Neural cell (in vitro differentiated cells): ENCODE measurements around the gene MINDY3. TPM values are rescaled to one million over a fixed set of nuclear protein-coding genes. Genes with fewer than 3 reads are reported as not detected.

Experiments
- H2AFZ ChIP-seq: fragments of 200-600, 300-800 bp; sonication (generic), shearing (Covaris generic); 2 replicates; pipeline ENCODE4 v1.6.0; 2014; ENCODE audit warnings: low read depth, mild to moderate bottlenecking, antibody characterized with exemption, low read length, moderate library complexity
- H3F3A ChIP-seq: fragments of 200-600 bp; shearing (Covaris generic); 2 replicates; pipeline ENCODE4 v1.6.1; 2016; ENCODE audit warnings: mild to moderate bottlenecking, moderate library complexity, mixed read lengths, antibody characterized with exemption, low read length; ENCODE audit not compliant: insufficient read depth, poor library complexity, severe bottlenecking
- H3K27ac ChIP-seq: fragments of 200-600, 300-800 bp; sonication (generic), shearing (Covaris generic); 2 replicates; pipeline ENCODE4 v1.5.1; 2014; ENCODE audit warnings: mild to moderate bottlenecking, low read length, moderate library complexity
- H3K27me3 ChIP-seq: fragments of 300-800, 200-600 bp; sonication (generic), shearing (Covaris generic); 2 replicates; pipeline ENCODE4 v1.6.0; 2014; ENCODE audit warnings: mild to moderate bottlenecking, low read depth, low read length, moderate library complexity; ENCODE audit not compliant: insufficient read depth
- H3K36me3 ChIP-seq: fragments of 300-800, 200-600 bp; sonication (generic), shearing (Covaris generic); 2 replicates; pipeline ENCODE4 v1.5.1; 2014; ENCODE audit warnings: mild to moderate bottlenecking, antibody characterized with exemption, low read length, moderate library complexity; ENCODE audit not compliant: insufficient read depth
- H3K4me2 ChIP-seq: fragments of 300-800, 200-600 bp; sonication (generic), shearing (Covaris generic); 2 replicates; pipeline ENCODE4 v1.6.0; 2014; ENCODE audit warnings: mild to moderate bottlenecking, low read length
- H3K4me3 ChIP-seq: fragments of 300-800, 200-600 bp; sonication (generic), shearing (Covaris generic); 2 replicates; pipeline ENCODE4 v1.5.1; 2014; ENCODE audit warnings: mild to moderate bottlenecking, low read length, moderate library complexity
- H3K79me2 ChIP-seq: fragments of 200-600 bp; shearing (Covaris generic); replicated peaks from 2 replicates; pipeline ENCODE4 v1.6.0; 2014; ENCODE audit warnings: mild to moderate bottlenecking, low read length, moderate library complexity; ENCODE audit not compliant: insufficient read depth
- H3K9ac ChIP-seq: fragments of 300-800, 200-600 bp; sonication (generic), shearing (Covaris generic); 2 replicates; pipeline ENCODE4 v1.6.1; 2016; ENCODE audit warnings: mild to moderate bottlenecking, low read length, mixed read lengths
- H3K9me2 ChIP-seq: fragments of 200-600 bp; shearing (Covaris generic); 2 replicates; pipeline ENCODE4 v1.6.1; 2016; ENCODE audit warnings: mild to moderate bottlenecking, low read length, mixed read lengths; ENCODE audit not compliant: insufficient read depth
- H3K9me3 ChIP-seq: fragments of 200-600, 300-800 bp; sonication (generic), shearing (Covaris generic); 2 replicates; pipeline ENCODE4 v1.6.1; 2016; ENCODE audit warnings: mild to moderate bottlenecking, mixed run types, low read length, moderate library complexity, mixed read lengths
- H4K20me1 ChIP-seq: fragments of 200-600 bp; shearing (Covaris generic); 2 replicates; pipeline ENCODE4 v1.6.1; 2016; ENCODE audit warnings: mild to moderate bottlenecking, mixed run types; ENCODE audit not compliant: insufficient read depth
- EP300 ChIP-seq: fragments of 450-650 bp; conservative IDR thresholded peaks from 2 replicates; pipeline ENCODE4 v1.6.1; 2014; ENCODE audit warnings: antibody characterized with exemption, mild to moderate bottlenecking, moderate library complexity; ENCODE audit not compliant: poor library complexity, severe bottlenecking
- EZH2 ChIP-seq: fragments of 200-600, 300-800 bp; shearing (Covaris generic), sonication (generic); IDR thresholded peaks from 2 replicates; pipeline ENCODE4 v1.6.1; 2014; ENCODE audit warnings: antibody characterized with exemption, low read length, borderline replicate concordance, mild to moderate bottlenecking; ENCODE audit not compliant: insufficient read depth, poor library complexity, severe bottlenecking
- MXI1 ChIP-seq: fragments of 450-650 bp; conservative IDR thresholded peaks from 2 replicates; pipeline ENCODE4 v1.6.1; 2014; ENCODE audit warnings: antibody characterized with exemption, mild to moderate bottlenecking; ENCODE audit not compliant: poor library complexity, severe bottlenecking
- POLR2AphosphoS5 ChIP-seq: IDR thresholded peaks from 2 replicates; pipeline ENCODE4 v1.6.1; 2012
- RAD21 ChIP-seq: fragments of 450-650 bp; conservative IDR thresholded peaks from 2 replicates; pipeline ENCODE4 v1.6.1; 2014; ENCODE audit warnings: antibody characterized with exemption, mild to moderate bottlenecking, moderate library complexity
- SMC3 ChIP-seq: fragments of 450-650 bp; conservative IDR thresholded peaks from 2 replicates; pipeline ENCODE4 v1.6.1; 2014; ENCODE audit warnings: antibody characterized with exemption, mild to moderate bottlenecking, moderate library complexity; ENCODE audit not compliant: poor library complexity
- TAF1 ChIP-seq: IDR thresholded peaks from 2 replicates; pipeline ENCODE4 v1.6.1; 2012; ENCODE audit warnings: low read depth
- polyA plus RNA-seq: library from polyadenylated mRNA; depleted of rRNA; stranded (reverse); fragments of >200 nt; gene quantifications from 2 replicates; pipeline ENCODE4 v1.2.3, GENCODE V29; 2014
- TF ChIP-seq, protein P1 (sequence below): fragments of 450-650 bp; IDR thresholded peaks from 2 replicates; pipeline ENCODE4 v1.5.1; 2014; ENCODE audit warnings: antibody characterized with exemption, mild to moderate bottlenecking, moderate library complexity; ENCODE audit not compliant: poor library complexity, severe bottlenecking
- TF ChIP-seq, protein P2 (sequence below): IDR thresholded peaks from 2 replicates; pipeline ENCODE4 v1.6.1; 2012; ENCODE audit warnings: borderline replicate concordance

MINDY3 gene
- polyA plus RNA-seq, 1 donor from 2014 or later = 56.5 TPM

DNA sequence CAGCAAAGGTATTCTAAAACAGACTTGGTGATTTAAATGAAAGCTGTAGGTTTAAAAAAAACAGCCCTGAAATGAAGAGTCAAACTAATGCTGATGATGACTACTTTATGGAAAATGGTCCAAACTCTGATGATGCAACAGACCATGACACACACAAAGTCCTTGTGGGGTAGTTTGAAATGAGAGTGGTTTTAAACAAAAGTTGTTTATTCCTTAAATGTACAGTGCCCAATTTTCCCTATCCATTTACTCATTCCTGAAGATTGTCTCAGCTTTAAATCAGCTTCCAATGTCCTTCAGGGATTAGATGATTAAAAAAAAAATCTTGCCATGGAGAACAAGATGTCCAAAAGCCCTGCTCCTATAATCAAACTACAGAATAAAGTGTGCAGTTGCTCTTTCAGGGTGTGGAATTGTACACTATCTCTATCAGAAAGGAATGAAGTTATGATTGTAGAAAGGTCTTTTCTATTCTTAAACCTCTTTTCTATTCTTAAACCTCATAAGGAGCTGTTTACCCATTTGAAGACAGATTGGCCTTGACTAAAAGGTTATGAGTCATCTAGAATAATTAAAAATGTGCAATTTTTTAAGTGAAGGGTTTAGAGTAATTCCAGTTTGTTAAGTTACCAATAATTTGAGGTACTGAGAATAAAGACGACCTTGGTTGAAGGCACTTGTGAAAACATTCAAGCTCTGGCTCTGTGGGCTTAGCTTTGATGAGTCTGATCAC lies 70.3 kb downstream of the MINDY3 start:
- H3K4me2 ChIP-seq = no peak overlapping the region
- no peaks in the 10 kb centered on the region for H3F3A ChIP-seq
- no peak overlapping the region for H3K4me3 ChIP-seq
- H3K9me2 ChIP-seq = no peaks in the 10 kb centered on the region
- no peak overlapping the region for H3K27ac ChIP-seq
- H2AFZ ChIP-seq = no peak overlapping the region
- no peak overlapping the region for H3K9ac ChIP-seq
- TF ChIP-seq EP300 (no peak), TAF1 (no peak), RAD21 (no peak), EZH2 (no peak), SMC3 (no peak), POLR2AphosphoS5 (no peak), MXI1 (no peak)
- TF ChIP-seq, protein P1, sequence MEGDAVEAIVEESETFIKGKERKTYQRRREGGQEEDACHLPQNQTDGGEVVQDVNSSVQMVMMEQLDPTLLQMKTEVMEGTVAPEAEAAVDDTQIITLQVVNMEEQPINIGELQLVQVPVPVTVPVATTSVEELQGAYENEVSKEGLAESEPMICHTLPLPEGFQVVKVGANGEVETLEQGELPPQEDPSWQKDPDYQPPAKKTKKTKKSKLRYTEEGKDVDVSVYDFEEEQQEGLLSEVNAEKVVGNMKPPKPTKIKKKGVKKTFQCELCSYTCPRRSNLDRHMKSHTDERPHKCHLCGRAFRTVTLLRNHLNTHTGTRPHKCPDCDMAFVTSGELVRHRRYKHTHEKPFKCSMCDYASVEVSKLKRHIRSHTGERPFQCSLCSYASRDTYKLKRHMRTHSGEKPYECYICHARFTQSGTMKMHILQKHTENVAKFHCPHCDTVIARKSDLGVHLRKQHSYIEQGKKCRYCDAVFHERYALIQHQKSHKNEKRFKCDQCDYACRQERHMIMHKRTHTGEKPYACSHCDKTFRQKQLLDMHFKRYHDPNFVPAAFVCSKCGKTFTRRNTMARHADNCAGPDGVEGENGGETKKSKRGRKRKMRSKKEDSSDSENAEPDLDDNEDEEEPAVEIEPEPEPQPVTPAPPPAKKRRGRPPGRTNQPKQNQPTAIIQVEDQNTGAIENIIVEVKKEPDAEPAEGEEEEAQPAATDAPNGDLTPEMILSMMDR = no peak
- TF ChIP-seq, protein P2, sequence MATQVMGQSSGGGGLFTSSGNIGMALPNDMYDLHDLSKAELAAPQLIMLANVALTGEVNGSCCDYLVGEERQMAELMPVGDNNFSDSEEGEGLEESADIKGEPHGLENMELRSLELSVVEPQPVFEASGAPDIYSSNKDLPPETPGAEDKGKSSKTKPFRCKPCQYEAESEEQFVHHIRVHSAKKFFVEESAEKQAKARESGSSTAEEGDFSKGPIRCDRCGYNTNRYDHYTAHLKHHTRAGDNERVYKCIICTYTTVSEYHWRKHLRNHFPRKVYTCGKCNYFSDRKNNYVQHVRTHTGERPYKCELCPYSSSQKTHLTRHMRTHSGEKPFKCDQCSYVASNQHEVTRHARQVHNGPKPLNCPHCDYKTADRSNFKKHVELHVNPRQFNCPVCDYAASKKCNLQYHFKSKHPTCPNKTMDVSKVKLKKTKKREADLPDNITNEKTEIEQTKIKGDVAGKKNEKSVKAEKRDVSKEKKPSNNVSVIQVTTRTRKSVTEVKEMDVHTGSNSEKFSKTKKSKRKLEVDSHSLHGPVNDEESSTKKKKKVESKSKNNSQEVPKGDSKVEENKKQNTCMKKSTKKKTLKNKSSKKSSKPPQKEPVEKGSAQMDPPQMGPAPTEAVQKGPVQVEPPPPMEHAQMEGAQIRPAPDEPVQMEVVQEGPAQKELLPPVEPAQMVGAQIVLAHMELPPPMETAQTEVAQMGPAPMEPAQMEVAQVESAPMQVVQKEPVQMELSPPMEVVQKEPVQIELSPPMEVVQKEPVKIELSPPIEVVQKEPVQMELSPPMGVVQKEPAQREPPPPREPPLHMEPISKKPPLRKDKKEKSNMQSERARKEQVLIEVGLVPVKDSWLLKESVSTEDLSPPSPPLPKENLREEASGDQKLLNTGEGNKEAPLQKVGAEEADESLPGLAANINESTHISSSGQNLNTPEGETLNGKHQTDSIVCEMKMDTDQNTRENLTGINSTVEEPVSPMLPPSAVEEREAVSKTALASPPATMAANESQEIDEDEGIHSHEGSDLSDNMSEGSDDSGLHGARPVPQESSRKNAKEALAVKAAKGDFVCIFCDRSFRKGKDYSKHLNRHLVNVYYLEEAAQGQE = no peak
- H3K36me3 ChIP-seq = no peaks in the 10 kb centered on the region
- H3K27me3 ChIP-seq = no peaks in the 10 kb centered on the region
- H3K9me3 ChIP-seq = no peaks in the 10 kb centered on the region
- no peaks in the 10 kb centered on the region for H4K20me1 ChIP-seq
- no peaks in the 10 kb centered on the region for H3K79me2 ChIP-seq

DNA sequence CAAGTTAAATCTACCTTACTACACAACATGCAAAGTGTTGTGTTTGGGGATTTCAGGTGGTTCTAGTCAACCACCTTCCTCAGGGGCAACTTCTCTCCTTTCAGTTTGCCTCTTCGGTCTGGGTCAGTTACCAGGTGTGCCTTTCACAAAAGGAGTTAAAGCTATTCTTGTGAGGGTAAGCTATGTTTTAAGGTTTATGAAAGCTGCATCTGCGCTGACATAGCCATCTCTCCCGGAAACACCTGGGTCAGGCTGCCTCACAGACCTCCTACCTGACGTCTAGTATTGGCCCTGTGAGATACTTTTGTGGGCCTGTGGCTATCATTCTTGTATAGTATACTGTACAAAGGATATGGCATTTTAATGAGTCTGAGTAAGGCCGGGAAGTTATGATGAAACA lies 72.9 kb downstream of the MINDY3 start:
- Histone ChIP-seq H3K4me2 (no peak overlapping the region), H3K9me2 (no peaks in the 10 kb centered on the region), H3K9me3 (no peaks in the 10 kb centered on the region), H3K9ac (no peak overlapping the region), H3K27ac (no peak overlapping the region), H3K27me3 (no peaks in the 10 kb centered on the region), H3K79me2 (no peaks in the 10 kb centered on the region), H2AFZ (no peak overlapping the region), H3K36me3 (no peaks in the 10 kb centered on the region), H3K4me3 (no peak overlapping the region), H3F3A (no peaks in the 10 kb centered on the region), H4K20me1 (no peaks in the 10 kb centered on the region)
- no peak for TF ChIP-seq EZH2
- no peak for TF ChIP-seq RAD21
- TF ChIP-seq, protein P1 = no peak
- TF ChIP-seq SMC3 = no peak
- TF ChIP-seq TAF1 = no peak
- TF ChIP-seq POLR2AphosphoS5 = no peak
- TF ChIP-seq EP300 = no peak
- no peak for TF ChIP-seq MXI1
- TF ChIP-seq, protein P2 = no peak
